ENCODE measurements around the gene ZBTB44.

The ZBTB44 gene

GRCh38 chr11:130192845-130193267 lies 121.9 kb downstream of the ZBTB44 start:
- DNase-seq, result no peak

GRCh38 chr11:130191896-130192295 lies 122.8 kb downstream of the ZBTB44 start:
- DNase-seq, result no peak

GRCh38 chr11:130190371-130190881 lies 124.3 kb downstream of the ZBTB44 start:
- DNase-seq, result no peak

DNA sequence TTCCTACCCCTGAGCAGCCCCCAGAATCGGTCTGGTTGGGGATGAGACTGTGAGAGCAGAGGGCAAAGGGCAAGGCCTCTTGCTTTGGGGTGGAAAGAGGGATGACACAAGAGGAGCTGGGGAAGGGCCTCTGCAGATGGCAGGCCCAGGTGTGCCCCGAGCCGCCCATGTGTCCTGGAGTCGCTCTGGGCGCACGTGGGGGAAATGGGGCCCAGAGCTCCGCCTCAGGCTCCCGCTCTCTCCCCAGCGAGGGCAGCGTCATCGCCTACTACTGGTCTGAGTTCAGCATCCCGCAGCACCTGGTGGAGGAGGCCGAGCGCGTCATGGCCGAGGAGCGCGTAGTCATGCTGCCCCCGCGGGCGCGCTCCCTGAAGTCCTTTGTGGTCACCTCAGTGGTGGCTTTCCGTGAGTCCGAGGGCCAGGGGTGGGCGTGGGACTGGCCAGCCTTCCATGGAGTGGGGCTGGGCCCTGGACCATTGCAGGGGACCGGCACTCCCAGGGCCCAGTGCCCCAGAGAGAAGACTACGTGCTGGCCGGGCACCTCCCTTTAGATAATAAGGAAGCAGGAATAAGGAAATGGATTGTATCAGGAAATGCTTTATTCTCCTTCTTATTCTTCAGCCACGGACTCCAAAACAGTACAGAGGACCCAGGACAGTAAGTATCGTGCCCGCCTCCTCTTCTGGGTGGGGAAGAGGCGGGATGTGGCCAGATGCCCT lies 125.1 kb downstream of the ZBTB44 start:
- DNase-seq, result no peak

DNA sequence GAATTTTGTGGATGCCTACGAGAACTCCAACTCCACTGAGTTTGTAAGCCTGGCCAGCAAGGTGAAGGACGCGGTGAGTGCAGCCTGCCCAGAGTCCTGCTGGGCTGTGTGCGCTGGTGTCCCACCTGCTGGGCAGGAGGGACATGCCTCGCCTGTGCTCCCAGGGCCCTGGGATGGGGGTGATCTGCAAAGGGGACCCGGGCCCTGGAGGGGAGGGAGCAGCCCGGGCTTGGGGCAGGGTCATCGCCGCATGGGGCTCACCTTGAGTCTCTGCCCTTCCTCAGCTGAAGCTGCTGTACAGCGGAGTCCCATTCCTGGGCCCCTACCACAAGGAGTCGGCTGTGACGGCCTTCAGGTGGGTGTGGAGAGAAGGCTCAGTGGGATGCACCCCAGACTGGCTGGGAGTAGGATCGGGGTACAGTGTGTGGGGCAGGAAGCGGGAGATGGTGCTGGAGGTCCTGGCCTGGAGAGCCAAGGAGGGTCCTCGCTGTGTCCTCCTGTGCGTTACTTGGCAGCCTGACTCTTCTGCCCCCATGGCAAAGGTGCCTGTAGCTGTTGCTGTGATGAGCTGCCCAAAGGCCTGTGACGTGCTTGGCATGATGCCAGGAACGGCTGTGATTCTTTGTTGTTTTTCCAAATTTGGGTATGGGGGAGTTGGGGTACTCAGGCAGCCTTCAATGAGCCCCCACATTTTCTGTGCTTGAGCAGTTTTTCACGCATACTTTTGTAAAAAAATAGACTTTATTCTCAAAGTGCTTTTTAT lies 126.0 kb downstream of the ZBTB44 start:
- DNase-seq, result no peak

DNA sequence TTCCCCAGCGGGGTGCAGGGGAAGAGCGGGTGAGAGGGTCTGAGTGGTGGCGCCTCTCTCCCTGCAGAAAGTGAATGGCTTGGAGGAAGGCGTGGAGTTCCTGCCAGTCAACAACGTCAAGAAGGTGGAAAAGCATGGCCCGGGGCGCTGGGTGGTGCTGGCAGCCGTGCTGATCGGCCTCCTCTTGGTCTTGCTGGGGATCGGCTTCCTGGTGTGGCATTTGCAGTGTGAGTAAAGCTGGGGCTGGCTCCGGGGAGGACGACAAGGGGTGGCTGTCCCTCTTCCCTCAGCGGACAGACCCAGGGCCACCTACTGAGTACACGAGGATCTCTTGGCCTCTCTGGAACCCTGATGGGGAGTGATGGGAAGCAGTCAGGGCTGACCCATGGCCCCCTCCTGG lies 126.7 kb downstream of the ZBTB44 start:
- no peak for DNase-seq

GRCh38 chr11:130187096-130187495 lies 127.6 kb downstream of the ZBTB44 start:
- DNase-seq, result no peak

DNA sequence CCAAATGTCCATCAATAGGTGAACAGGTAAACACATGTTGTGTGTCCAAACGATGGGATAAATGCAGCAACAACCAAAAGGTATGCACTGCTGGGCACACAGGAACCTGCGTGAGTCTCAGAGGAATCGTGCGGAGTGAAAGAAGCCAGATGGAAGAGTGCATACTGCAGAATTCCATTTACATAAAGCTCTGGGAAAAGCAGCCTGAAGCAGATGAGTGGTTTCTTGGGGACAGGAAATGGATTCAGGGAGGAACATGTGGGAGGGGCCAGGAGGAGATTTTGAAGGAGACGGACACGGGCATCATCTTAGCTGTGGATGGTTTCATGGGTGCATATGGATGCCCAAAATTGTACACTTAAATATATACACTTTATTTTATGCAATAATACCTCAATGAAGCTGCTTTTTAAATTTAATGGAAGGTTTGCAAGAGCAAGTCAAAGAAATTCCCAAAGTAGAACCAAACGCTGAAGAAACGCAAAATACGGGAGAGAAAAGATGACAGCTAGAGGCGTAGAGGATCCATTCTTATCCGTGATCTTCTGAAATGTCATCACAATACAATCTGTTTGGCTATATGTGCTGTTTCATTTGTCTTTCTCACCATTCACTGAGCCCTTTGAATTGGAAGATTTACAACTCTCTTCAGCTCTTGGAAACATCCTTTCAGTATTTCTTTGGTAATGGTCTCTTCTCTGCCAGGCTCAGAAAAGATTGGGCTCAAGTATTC lies 130.7 kb downstream of the ZBTB44 start:
- DNase-seq, result no peak

GRCh38 chr11:130181295-130182272 lies 133.1 kb downstream of the ZBTB44 start:
- no peak for DNase-seq

- DNase-seq, result no peak
Measured at GRCh38 chr11:130180896-130181294, 133.8 kb downstream of the ZBTB44 start.

DNA sequence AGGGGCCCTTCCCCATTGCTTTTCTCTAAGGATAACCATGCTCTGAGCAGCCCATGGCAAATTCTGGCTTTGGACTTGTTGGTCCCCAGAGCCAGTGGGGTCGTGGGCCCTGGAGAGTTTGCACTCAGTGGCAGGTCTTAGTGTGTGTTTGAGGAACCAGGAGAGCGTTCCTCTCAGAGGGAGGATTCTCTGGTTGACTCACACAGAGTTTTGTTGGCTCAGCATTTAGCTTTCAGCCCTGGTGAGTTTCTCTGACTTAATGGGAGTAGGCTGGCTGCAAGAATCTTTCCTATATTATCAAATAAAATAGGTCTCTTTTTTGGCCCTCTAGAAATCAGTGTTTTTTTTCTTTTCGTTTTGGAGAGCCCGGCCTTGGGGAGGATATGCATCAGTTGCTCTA lies 134.2 kb downstream of the ZBTB44 start:
- no peak for DNase-seq

- DNase-seq, result no peak
Measured at GRCh38 chr11:130179396-130180306, 135.1 kb downstream of the ZBTB44 start.

GRCh38 chr11:130178441-130179339 lies 136.0 kb downstream of the ZBTB44 start:
- no peak for DNase-seq

GRCh38 chr11:130177782-130178181 lies 136.9 kb downstream of the ZBTB44 start:
- DNase-seq, result no peak
